SU-DHL-6 (cell line): ENCODE measurements around the gene MYO10.

Experiments
- H2AFZ ChIP-seq: fragments of 200-600 bp; sonication (generic); 2 replicates; pipeline ENCODE4 v1.6.1; 2014; ENCODE audit warnings: low read depth, mild to moderate bottlenecking, moderate library complexity, mixed read lengths, antibody characterized with exemption, low read length; ENCODE audit not compliant: severe bottlenecking
- H3F3A ChIP-seq: fragments of 200-600 bp; shearing (Covaris generic); 2 replicates; pipeline ENCODE4 v1.6.0; 2016; ENCODE audit warnings: antibody characterized with exemption, mild to moderate bottlenecking; ENCODE audit not compliant: insufficient read depth
- H3K27ac ChIP-seq: fragments of 200-600 bp; sonication (generic); 2 replicates; pipeline ENCODE4 v1.5.1; 2016; ENCODE audit warnings: low read depth, mild to moderate bottlenecking, low read length, moderate library complexity, mixed read lengths
- H3K27me3 ChIP-seq: fragments of 200-600 bp; sonication (generic), shearing (Covaris generic); 2 replicates; pipeline ENCODE4 v1.6.0; 2014; ENCODE audit warnings: mild to moderate bottlenecking, low read length
- H3K36me3 ChIP-seq: fragments of 200-600 bp; sonication (generic); 2 replicates; pipeline ENCODE4 v1.6.1; 2014; ENCODE audit warnings: mild to moderate bottlenecking, low read length, mixed read lengths
- H3K4me2 ChIP-seq: fragments of 300-600, 200-600 bp; shearing (Covaris generic), sonication (generic); 2 replicates; pipeline ENCODE4 v1.6.0; 2014; ENCODE audit warnings: low read length, low read depth, mild to moderate bottlenecking; ENCODE audit not compliant: poor library complexity, severe bottlenecking
- H3K4me3 ChIP-seq: fragments of 200-600 bp; sonication (generic); 2 replicates; pipeline ENCODE4 v1.5.1; 2014; ENCODE audit warnings: antibody characterized with exemption, low read length, mild to moderate bottlenecking, mixed read lengths; ENCODE audit not compliant: insufficient read depth, poor library complexity, severe bottlenecking
- H3K79me2 ChIP-seq: fragments of 200-600 bp; sonication (generic); 2 replicates; pipeline ENCODE4 v1.6.1; 2014; ENCODE audit warnings: mild to moderate bottlenecking, low read length, moderate library complexity; ENCODE audit not compliant: insufficient read depth
- H3K9ac ChIP-seq: fragments of 200-600 bp; sonication (generic); 2 replicates; pipeline ENCODE4 v1.7.0; 2014; ENCODE audit warnings: mild to moderate bottlenecking, low read length
- H3K9me2 ChIP-seq: fragments of 200-600 bp; sonication (generic); replicated peaks from 2 replicates; pipeline ENCODE4 v1.6.1; 2014; ENCODE audit warnings: low read length; ENCODE audit not compliant: insufficient read depth
- H3K9me3 ChIP-seq: fragments of 200-600 bp; sonication (generic); 2 replicates; pipeline ENCODE4 v1.6.1; 2014; ENCODE audit warnings: low read length, mixed read lengths; ENCODE audit not compliant: insufficient read depth
- H4K20me1 ChIP-seq: fragments of 200-600 bp; sonication (generic); 2 replicates; pipeline ENCODE4 v1.6.1; 2014; ENCODE audit warnings: low read depth, mild to moderate bottlenecking, antibody characterized with exemption, low read length, moderate library complexity, mixed read lengths
- CTCF ChIP-seq: fragments of 200-600 bp; sonication (generic); IDR thresholded peaks from one replicate; pipeline ENCODE4 v1.5.1; 2017; ENCODE audit warnings: antibody characterized with exemption, mild to moderate bottlenecking, low read length, moderate library complexity; ENCODE audit not compliant: insufficient read depth, poor library complexity, severe bottlenecking
- EZH2phosphoT487 ChIP-seq: fragments of 200-600 bp; sonication (generic), shearing (Covaris generic); conservative IDR thresholded peaks from 2 replicates; pipeline ENCODE4 v1.6.1; 2018; ENCODE audit warnings: mild to moderate bottlenecking, antibody characterized with exemption, low read length, moderate library complexity, mixed read lengths

MYO10 gene

GRCh38 chr5:16664368-16664767, 271.7 kb downstream of the MYO10 start:
- TF ChIP-seq CTCF: no peak
- no peak for TF ChIP-seq EZH2phosphoT487
- H3K27me3 ChIP-seq: no peaks in the 10 kb centered on the region
- no peaks in the 10 kb centered on the region for H3K9me2 ChIP-seq
- no peaks in the 10 kb centered on the region for H3K9me3 ChIP-seq
- no peaks in the 10 kb centered on the region for H3K79me2 ChIP-seq
- H3K9ac ChIP-seq: no peak overlapping the region
- H3F3A ChIP-seq: no peaks in the 10 kb centered on the region
- H3K4me2 ChIP-seq: no peak overlapping the region
- no peaks in the 10 kb centered on the region for H4K20me1 ChIP-seq
- no peaks in the 10 kb centered on the region for H3K36me3 ChIP-seq
- H3K4me3 ChIP-seq: no peak overlapping the region
- H2AFZ ChIP-seq: no peak overlapping the region
- peak overlapping the region; percentile 59 for H3K27ac ChIP-seq

- H3K4me3 ChIP-seq: no peak overlapping the region
- H3K9ac ChIP-seq: no peak overlapping the region
- no peaks in the 10 kb centered on the region for H3K27me3 ChIP-seq
- no peaks in the 10 kb centered on the region for H3F3A ChIP-seq
- no peaks in the 10 kb centered on the region for H3K79me2 ChIP-seq
- no peak for TF ChIP-seq EZH2phosphoT487
- H2AFZ ChIP-seq: no peak overlapping the region
- H3K4me2 ChIP-seq: no peak overlapping the region
- H3K9me2 ChIP-seq: no peaks in the 10 kb centered on the region
- no peaks in the 10 kb centered on the region for H3K36me3 ChIP-seq
- H3K9me3 ChIP-seq: no peaks in the 10 kb centered on the region
- peak overlapping the region; percentile 59 for H3K27ac ChIP-seq
- no peaks in the 10 kb centered on the region for H4K20me1 ChIP-seq
Measured at GRCh38 chr5:16663840-16664239, 272.2 kb downstream of the MYO10 start.

DNA sequence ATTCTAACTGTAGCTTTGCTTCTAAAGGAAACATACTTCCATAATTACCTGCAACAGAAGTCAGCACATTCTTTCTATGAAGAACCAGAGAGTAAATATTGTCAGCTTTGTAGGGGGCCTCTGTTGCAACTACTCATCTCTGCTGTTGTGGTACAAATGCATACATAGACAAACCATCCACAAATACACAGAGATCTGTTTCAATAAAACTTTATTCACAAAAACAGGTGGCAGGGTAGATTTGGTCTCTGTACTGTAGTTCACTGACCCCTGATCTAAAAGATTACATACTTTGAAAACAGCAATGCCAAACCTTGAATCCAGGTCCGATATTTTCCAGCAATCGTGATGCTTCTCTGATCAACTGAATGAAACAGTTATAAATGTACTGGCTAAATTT, 274.4 kb downstream of the MYO10 start:
- no peaks in the 10 kb centered on the region for H3K27me3 ChIP-seq
- no peak overlapping the region for H3K9ac ChIP-seq
- H3K36me3 ChIP-seq: no peaks in the 10 kb centered on the region
- H3K9me3 ChIP-seq: no peaks in the 10 kb centered on the region
- H4K20me1 ChIP-seq: no peaks in the 10 kb centered on the region
- no peak overlapping the region for H3K27ac ChIP-seq
- no peaks in the 10 kb centered on the region for H3F3A ChIP-seq
- H3K4me3 ChIP-seq: no peak overlapping the region
- H3K79me2 ChIP-seq: no peaks in the 10 kb centered on the region
- no peak overlapping the region for H2AFZ ChIP-seq
- no peak overlapping the region for H3K4me2 ChIP-seq
- H3K9me2 ChIP-seq: no peaks in the 10 kb centered on the region
- TF ChIP-seq CTCF (no peak), EZH2phosphoT487 (no peak)

DNA sequence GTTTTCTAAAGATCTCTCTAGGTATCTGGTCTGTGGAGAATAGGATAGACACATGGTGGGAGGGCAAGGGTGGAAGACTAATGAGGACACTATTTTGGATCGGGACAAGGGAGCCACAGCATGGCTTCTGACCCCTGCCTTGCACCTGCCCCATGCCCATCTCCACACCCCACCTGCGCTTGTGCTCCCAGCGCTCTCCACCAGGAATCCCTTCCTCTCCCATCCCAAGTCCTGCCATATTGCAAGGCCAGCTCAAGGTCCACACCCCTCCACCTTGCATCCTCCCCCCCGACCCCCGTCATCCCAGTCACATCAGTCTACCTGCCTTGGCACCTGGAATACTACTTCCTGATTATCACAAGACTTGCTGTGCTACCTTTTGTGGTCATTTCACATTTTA, 275.1 kb downstream of the MYO10 start:
- H3K4me2 ChIP-seq: no peak overlapping the region
- no peaks in the 10 kb centered on the region for H3K79me2 ChIP-seq
- no peaks in the 10 kb centered on the region for H4K20me1 ChIP-seq
- no peaks in the 10 kb centered on the region for H3K36me3 ChIP-seq
- TF ChIP-seq CTCF (no peak), EZH2phosphoT487 (no peak)
- H2AFZ ChIP-seq: no peak overlapping the region
- H3K27ac ChIP-seq: no peak overlapping the region
- no peaks in the 10 kb centered on the region for H3F3A ChIP-seq
- no peaks in the 10 kb centered on the region for H3K9me3 ChIP-seq
- no peak overlapping the region for H3K9ac ChIP-seq
- no peaks in the 10 kb centered on the region for H3K27me3 ChIP-seq
- H3K4me3 ChIP-seq: no peak overlapping the region
- no peaks in the 10 kb centered on the region for H3K9me2 ChIP-seq
